SK-N-MC (cell line): ENCODE data around the gene PPP1R1C.
"Not testable (repeated sequence)": the region's sequence is repeated elsewhere in the genome, so short reads cannot be mapped to it uniquely, and the experiment has no call there.

Experiments used
- DNase-seq: peaks from one replicate; pipeline ENCODE4 v3.0.0-alpha.2; 2011; ENCODE audit warnings: low read depth, low spot score
- H3K27ac ChIP-seq: fragments of 200-600 bp; sonication (generic); 2 replicates; pipeline ENCODE4 v1.5.1; 2016; ENCODE audit warnings: mixed run types
- H3K36me3 ChIP-seq: fragments of 200-600 bp; sonication (generic); 2 replicates; pipeline ENCODE4 v1.6.1; 2017; ENCODE audit warnings: antibody characterized with exemption, low read length, mixed read lengths; ENCODE audit not compliant: insufficient read depth
- H3K4me3 ChIP-seq: fragments of 200-600 bp; sonication (generic); 2 replicates; pipeline ENCODE4 v1.5.1; 2016
- H3K9ac ChIP-seq: fragments of 200-600 bp; sonication (generic); 2 replicates; pipeline ENCODE4 v1.8.0; 2017; ENCODE audit warnings: mixed run types, mixed read lengths; ENCODE audit not compliant: insufficient read length
- H3K9me3 ChIP-seq: fragments of 200-600 bp; sonication (generic); 2 replicates; pipeline ENCODE4 v1.6.1; 2017; ENCODE audit warnings: low read depth, mild to moderate bottlenecking, antibody characterized with exemption, low read length, moderate library complexity, mixed read lengths
- EZH2 ChIP-seq: fragments of 200-600 bp; sonication (generic); IDR thresholded peaks from one replicate; pipeline ENCODE4 v1.6.1; 2017; ENCODE audit warnings: antibody characterized with exemption
- FOXP2 ChIP-seq: optimal IDR thresholded peaks from 2 replicates; pipeline ENCODE3; 2011; ENCODE audit warnings: mild to moderate bottlenecking, moderate library complexity; ENCODE audit not compliant: insufficient read depth; ENCODE audit errors: extremely low read length, control extremely low read depth
- POLR2AphosphoS5 ChIP-seq: IDR thresholded peaks from 2 replicates; pipeline ENCODE4 v1.6.1; 2012; ENCODE audit warnings: mild to moderate bottlenecking, low read depth, low read length, borderline replicate concordance

PPP1R1C gene

GRCh38 chr2:181949047-181949446, 36.6 kb upstream of the PPP1R1C start:
- TF ChIP-seq FOXP2 (no peak), EZH2 (no peak), POLR2AphosphoS5 (no peak)
- DNase-seq: no peak
- Histone ChIP-seq H3K4me3 (no peak overlapping the region), H3K36me3 (no peaks in the 10 kb centered on the region), H3K9ac (no peak overlapping the region), H3K9me3 (no peaks in the 10 kb centered on the region), H3K27ac (no peak overlapping the region)

- Histone ChIP-seq H3K27ac (no peak overlapping the region), H3K9ac (no peak overlapping the region), H3K36me3 (no peaks in the 10 kb centered on the region), H3K9me3 (no peaks in the 10 kb centered on the region), H3K4me3 (no peak overlapping the region)
- TF ChIP-seq FOXP2 (no peak), EZH2 (no peak), POLR2AphosphoS5 (no peak)
- no peak for DNase-seq
These were observed 33.0 kb upstream of the PPP1R1C start for GRCh38 chr2:181952404-181953226.

GRCh38 chr2:181953881-181954537, 31.6 kb upstream of the PPP1R1C start:
- Histone ChIP-seq H3K9ac (no peak overlapping the region), H3K9me3 (no peaks in the 10 kb centered on the region)

GRCh38 chr2:181954538-181954883, 31.1 kb upstream of the PPP1R1C start:
- no peak for DNase-seq
- H3K9me3 ChIP-seq: no peaks in the 10 kb centered on the region
- TF ChIP-seq EZH2: no peak
- TF ChIP-seq POLR2AphosphoS5: no peak
- no peak for TF ChIP-seq FOXP2
- no peak overlapping the region for H3K9ac ChIP-seq
- no peaks in the 10 kb centered on the region for H3K36me3 ChIP-seq
- no peak overlapping the region for H3K27ac ChIP-seq
- no peak overlapping the region for H3K4me3 ChIP-seq

More at GRCh38 chr2:181953881-181954537, 31.6 kb upstream of the PPP1R1C start:
- TF ChIP-seq FOXP2 (no peak), POLR2AphosphoS5 (no peak), EZH2 (no peak)
- Histone ChIP-seq H3K4me3 (no peak overlapping the region), H3K27ac (no peak overlapping the region), H3K36me3 (no peaks in the 10 kb centered on the region)
- DNase-seq: peak; percentile 37

- no peaks in the 10 kb centered on the region for H3K36me3 ChIP-seq
- no peaks in the 10 kb centered on the region for H3K9me3 ChIP-seq
- TF ChIP-seq POLR2AphosphoS5 (no peak), EZH2 (no peak), FOXP2 (no peak)
- DNase-seq: no peak
- H3K27ac ChIP-seq: no peak overlapping the region
- H3K9ac ChIP-seq: no peak overlapping the region
- no peak overlapping the region for H3K4me3 ChIP-seq
These were observed 30.6 kb upstream of the PPP1R1C start for GRCh38 chr2:181955010-181955409.

- not testable (repeated sequence) for H3K9ac ChIP-seq, H3K27ac ChIP-seq, H3K36me3 ChIP-seq, H3K9me3 ChIP-seq, H3K4me3 ChIP-seq, DNase-seq
These were observed 29.8 kb upstream of the PPP1R1C start for GRCh38 chr2:181955866-181956265.

GRCh38 chr2:181957668-181958067, 28.0 kb upstream of the PPP1R1C start:
- no peaks in the 10 kb centered on the region for H3K9me3 ChIP-seq
- no peak overlapping the region for H3K4me3 ChIP-seq
- no peak overlapping the region for H3K9ac ChIP-seq
- TF ChIP-seq FOXP2 (no peak), EZH2 (no peak), POLR2AphosphoS5 (no peak)
- no peak for DNase-seq
- H3K36me3 ChIP-seq: no peaks in the 10 kb centered on the region
- H3K27ac ChIP-seq: no peak overlapping the region

- no peak for TF ChIP-seq FOXP2
- no peak for TF ChIP-seq EZH2
- TF ChIP-seq POLR2AphosphoS5: no peak
- DNase-seq: no peak
- no peak overlapping the region for H3K27ac ChIP-seq
- no peaks in the 10 kb centered on the region for H3K9me3 ChIP-seq
- no peaks in the 10 kb centered on the region for H3K36me3 ChIP-seq
- no peak overlapping the region for H3K9ac ChIP-seq
- H3K4me3 ChIP-seq: no peak overlapping the region
These were observed 26.9 kb upstream of the PPP1R1C start for GRCh38 chr2:181958726-181959125.

GRCh38 chr2:181959508-181959907, 26.1 kb upstream of the PPP1R1C start:
- no peak overlapping the region for H3K9ac ChIP-seq
- no peak for DNase-seq
- H3K27ac ChIP-seq: no peak overlapping the region
- H3K9me3 ChIP-seq: no peaks in the 10 kb centered on the region
- no peak for TF ChIP-seq FOXP2
- TF ChIP-seq POLR2AphosphoS5: no peak
- TF ChIP-seq EZH2: no peak
- no peak overlapping the region for H3K4me3 ChIP-seq
- H3K36me3 ChIP-seq: no peaks in the 10 kb centered on the region

GRCh38 chr2:181961167-181961566, 24.5 kb upstream of the PPP1R1C start:
- not testable (repeated sequence) for H3K9me3 ChIP-seq, H3K36me3 ChIP-seq, H3K4me3 ChIP-seq, H3K27ac ChIP-seq, DNase-seq, H3K9ac ChIP-seq
